Muscle layer of duodenum (tissue), 2 donors: ENCODE results near the gene NTSR1.

Experiments
- H3K27ac ChIP-seq: one replicate; pipeline ENCODE4 v1.7.0; 2013; ENCODE audit warnings: mild to moderate bottlenecking, low read length
- H3K27me3 ChIP-seq: one replicate; pipeline ENCODE4 v1.7.0; 2013; ENCODE audit warnings: low read depth, mild to moderate bottlenecking, control low read depth, low read length
- H3K36me3 ChIP-seq, 2 donors: one replicate each; pipeline ENCODE4 v1.7.0; 2013; ENCODE audit warnings: low read length in 2 of 2, control low read depth in 1 of 2, mild to moderate bottlenecking in 1 of 2; ENCODE audit not compliant: insufficient read depth in 2 of 2, control insufficient read depth in 1 of 2
- H3K4me1 ChIP-seq, 2 donors: one replicate each; pipeline ENCODE4 v1.7.0; 2013; ENCODE audit warnings: low read length in 2 of 2, mild to moderate bottlenecking in 2 of 2, control low read depth in 1 of 2, moderate library complexity in 1 of 2; ENCODE audit not compliant: insufficient read depth in 2 of 2, control insufficient read depth in 1 of 2
- H3K4me3 ChIP-seq, 2 donors: one replicate each; pipeline ENCODE4 v1.7.0; 2013; ENCODE audit warnings: low read length in 2 of 2, low read depth in 1 of 2, mild to moderate bottlenecking in 1 of 2
- H3K9me3 ChIP-seq, 2 donors: one replicate each; pipeline ENCODE4 v1.7.0; 2013; ENCODE audit warnings: low read length in 2 of 2, control low read depth in 1 of 2, mild to moderate bottlenecking in 1 of 2; ENCODE audit not compliant: control insufficient read depth in 1 of 2
- donor health status: healthy.

Gene NTSR1

DNA sequence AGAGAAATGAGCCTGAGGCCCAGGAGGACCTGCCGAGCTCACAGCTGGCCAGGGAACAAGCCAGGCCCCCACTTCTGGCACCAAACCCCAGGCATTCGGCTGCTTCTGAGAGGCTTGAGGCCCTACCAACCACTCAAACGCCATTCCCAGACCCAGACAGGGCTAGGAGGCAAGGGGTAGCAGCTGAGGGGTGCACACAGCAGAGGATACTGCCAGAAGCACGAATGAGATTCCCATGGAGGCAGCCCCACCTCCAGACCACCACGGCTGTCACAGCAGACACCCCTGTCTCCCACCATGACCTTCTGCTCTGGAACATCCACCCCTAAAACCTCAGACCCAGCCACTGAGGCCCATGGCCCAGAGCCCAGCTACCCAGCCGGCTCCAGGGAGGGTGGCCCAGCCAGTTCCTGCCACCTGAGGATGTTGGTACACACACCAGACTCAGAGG lies 36.1 kb downstream of the NTSR1 start:
- H3K36me3 ChIP-seq, result no peaks in the 10 kb centered on the region
- H3K4me1 ChIP-seq, result peaks cover 0 to 7% of the 10 kb centered on the region in 2 donors
- H3K9me3 ChIP-seq, result no peaks in the 10 kb centered on the region
- H3K27ac ChIP-seq, result no peak overlapping the region
- no peak overlapping the region for H3K4me3 ChIP-seq
- H3K27me3 ChIP-seq, result peaks cover 12% of the 10 kb centered on the region

DNA sequence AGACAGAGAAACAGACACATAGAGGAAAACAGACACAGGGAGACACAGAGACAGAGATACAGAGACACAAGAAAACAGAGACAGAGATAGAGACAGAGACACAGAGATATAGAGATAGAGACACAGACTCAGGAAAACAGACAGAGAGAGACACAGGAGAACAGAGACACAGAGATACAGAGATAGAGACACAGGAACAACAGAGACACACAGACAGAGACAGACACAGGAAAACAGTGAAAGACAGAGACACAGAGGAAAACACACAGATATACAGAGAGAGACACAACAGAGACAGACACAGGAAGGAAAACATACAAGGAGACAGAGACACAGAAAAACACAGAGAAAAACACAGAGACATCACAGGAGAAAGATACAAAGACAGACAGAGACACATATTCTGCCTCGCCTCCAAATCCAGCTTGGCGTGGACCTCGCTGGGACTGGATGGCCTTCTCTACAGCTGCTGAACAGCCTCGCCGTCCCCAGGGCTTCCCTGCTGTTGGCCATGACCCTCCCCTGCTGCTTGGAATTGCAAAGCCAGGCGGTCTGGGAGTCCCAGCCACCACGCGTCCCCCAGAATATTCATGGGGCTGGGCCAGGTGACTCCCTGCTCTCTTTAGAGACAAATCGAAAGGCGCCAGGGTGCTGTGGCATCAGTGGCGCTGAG lies 36.8 kb downstream of the NTSR1 start:
- Histone ChIP-seq H3K36me3 (no peaks in the 10 kb centered on the region), H3K4me1 (peaks cover 0 to 10% of the 10 kb centered on the region in 2 donors), H3K27me3 (peaks cover 12% of the 10 kb centered on the region), H3K9me3 (no peaks in the 10 kb centered on the region), H3K27ac (no peak overlapping the region), H3K4me3 (no peak overlapping the region)

- Histone ChIP-seq H3K9me3 (no peaks in the 10 kb centered on the region), H3K27me3 (peaks cover 9% of the 10 kb centered on the region), H3K4me3 (no peak overlapping the region), H3K27ac (no peak overlapping the region), H3K36me3 (no peaks in the 10 kb centered on the region), H3K4me1 (peaks cover 0 to 8% of the 10 kb centered on the region in 2 donors)
Observed at GRCh38 chr20:62745952-62746288, 37.3 kb downstream of the NTSR1 start.

GRCh38 chr20:62748311-62748710 lies 39.7 kb downstream of the NTSR1 start:
- H3K4me3 ChIP-seq, result no peak overlapping the region
- H3K27ac ChIP-seq, result no peak overlapping the region
- peaks cover 0 to 11% of the 10 kb centered on the region in 2 donors for H3K4me1 ChIP-seq
- H3K36me3 ChIP-seq, result no peaks in the 10 kb centered on the region
- no peaks in the 10 kb centered on the region for H3K27me3 ChIP-seq
- H3K9me3 ChIP-seq, result no peaks in the 10 kb centered on the region

DNA sequence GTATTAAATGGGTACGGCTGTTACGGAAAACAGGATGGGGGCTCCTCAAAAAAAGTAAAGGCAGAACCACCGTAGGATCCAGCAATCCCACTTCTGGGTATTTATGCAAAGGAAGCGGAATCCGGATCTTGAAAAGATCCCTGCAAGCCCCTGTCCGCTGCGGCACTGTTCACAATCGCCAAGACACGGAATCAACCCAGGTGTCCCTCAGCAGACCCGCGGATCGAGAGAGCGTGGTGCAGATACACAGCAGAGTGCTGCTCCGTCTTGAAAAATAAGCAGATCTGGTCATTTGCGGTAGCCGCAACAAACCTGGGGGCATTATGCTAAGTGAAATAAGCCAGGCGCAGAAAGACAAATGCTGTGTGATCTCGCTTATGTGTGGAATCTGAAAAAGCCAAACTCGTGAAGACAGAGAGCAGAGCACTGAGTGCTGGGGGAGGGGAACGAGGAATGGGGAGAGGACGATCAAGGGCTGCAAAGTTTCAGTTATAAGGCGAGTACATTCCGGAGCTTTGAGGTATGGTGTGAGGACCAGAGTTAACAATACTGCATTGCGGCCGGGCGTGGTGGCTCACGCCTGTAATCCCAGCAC lies 41.3 kb downstream of the NTSR1 start:
- Histone ChIP-seq H3K4me3 (no peak overlapping the region), H3K4me1 (peaks cover 0 to 11% of the 10 kb centered on the region in 2 donors), H3K9me3 (no peaks in the 10 kb centered on the region), H3K27me3 (no peaks in the 10 kb centered on the region), H3K36me3 (no peaks in the 10 kb centered on the region), H3K27ac (no peak overlapping the region)

- peaks cover 0 to 11% of the 10 kb centered on the region in 2 donors for H3K4me1 ChIP-seq
- no peak overlapping the region for H3K4me3 ChIP-seq
- no peaks in the 10 kb centered on the region for H3K27me3 ChIP-seq
- no peak overlapping the region for H3K27ac ChIP-seq
- no peaks in the 10 kb centered on the region for H3K9me3 ChIP-seq
- no peaks in the 10 kb centered on the region for H3K36me3 ChIP-seq
Observed at GRCh38 chr20:62751551-62752150, 43.0 kb downstream of the NTSR1 start.

DNA sequence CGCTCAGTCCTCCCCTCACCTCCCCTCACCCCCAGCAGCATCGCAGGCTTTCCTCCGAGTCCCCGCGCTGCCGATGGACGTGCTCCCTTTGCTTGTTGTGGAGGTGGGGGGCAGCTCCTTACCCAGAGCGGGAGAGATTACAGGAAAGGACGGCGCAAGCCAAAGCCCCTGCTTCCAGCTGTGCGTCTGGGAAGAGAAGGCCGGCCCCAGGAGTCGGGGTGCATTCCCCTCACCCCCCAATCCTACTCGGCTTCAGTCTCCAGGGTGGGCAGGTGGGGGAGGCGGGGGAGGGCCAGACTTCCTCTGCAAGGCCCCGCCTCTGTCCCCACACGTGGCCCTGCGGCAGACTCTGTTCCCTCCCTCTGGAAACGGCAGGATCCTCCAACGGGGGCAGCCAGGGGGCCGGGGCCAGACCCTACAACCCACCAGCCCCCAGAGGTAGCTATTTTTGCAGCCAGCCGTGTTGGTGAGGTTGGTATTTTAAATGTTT lies 43.6 kb downstream of the NTSR1 start:
- no peak overlapping the region for H3K27ac ChIP-seq

GRCh38 chr20:62752671-62753501 lies 44.2 kb downstream of the NTSR1 start:
- Histone ChIP-seq H3K9me3 (no peaks in the 10 kb centered on the region), H3K36me3 (no peaks in the 10 kb centered on the region), H3K4me1 (peaks cover 0 to 11% of the 10 kb centered on the region in 2 donors), H3K27ac (no peak overlapping the region), H3K27me3 (no peaks in the 10 kb centered on the region), H3K4me3 (no peak overlapping the region)

More for the DNA sequence above, 43.6 kb downstream of the NTSR1 start:
- Histone ChIP-seq H3K36me3 (no peaks in the 10 kb centered on the region), H3K4me1 (peaks cover 0 to 11% of the 10 kb centered on the region in 2 donors), H3K27me3 (no peaks in the 10 kb centered on the region), H3K9me3 (no peaks in the 10 kb centered on the region), H3K4me3 (no peak overlapping the region)

- H3K4me1 ChIP-seq, result peaks cover 0 to 11% of the 10 kb centered on the region in 2 donors
- H3K36me3 ChIP-seq, result no peaks in the 10 kb centered on the region
- H3K27ac ChIP-seq, result no peak overlapping the region
- H3K27me3 ChIP-seq, result no peaks in the 10 kb centered on the region
- H3K4me3 ChIP-seq, result no peak overlapping the region
- no peaks in the 10 kb centered on the region for H3K9me3 ChIP-seq
Observed at GRCh38 chr20:62753626-62754025, 45.0 kb downstream of the NTSR1 start.

DNA sequence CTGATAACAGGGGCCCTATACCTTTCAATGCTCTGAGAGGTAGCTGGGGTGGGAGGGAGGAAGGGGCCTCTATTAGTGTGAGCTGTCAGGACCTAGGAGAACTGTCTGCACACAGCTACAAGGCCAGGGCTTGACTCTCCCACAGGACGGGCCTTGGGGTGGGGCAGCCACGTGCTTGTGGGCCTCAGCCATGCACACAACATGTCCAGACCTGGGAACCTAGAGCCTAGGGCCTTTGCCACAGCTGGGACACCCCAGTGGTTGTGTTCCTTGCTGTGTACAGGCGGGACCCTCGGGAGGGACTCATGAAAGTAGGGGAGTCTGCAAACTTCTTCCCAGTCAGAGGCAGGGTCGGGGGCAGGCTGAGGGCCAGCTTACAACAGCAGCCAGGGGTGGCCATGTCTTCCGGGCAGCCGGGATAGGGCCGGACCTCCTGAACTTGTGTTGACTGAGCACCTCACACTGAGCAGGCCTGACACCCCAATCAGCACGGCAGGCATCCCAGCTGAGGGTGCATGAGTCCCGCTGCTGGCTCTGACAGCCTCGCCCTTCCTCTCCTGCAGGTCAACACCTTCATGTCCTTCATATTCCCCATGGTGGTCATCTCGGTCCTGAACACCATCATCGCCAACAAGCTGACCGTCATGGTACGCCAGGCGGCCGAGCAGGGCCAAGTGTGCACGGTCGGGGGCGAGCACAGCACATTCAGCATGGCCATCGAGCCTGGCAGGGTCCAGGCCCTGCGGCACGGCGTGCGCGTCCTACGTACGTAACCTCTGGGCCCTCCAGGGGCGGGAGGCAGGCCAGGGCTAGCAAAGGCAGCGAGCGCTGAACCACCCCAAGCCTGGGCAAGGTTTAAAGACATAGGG lies 45.7 kb downstream of the NTSR1 start:
- H3K4me1 ChIP-seq, result peaks cover 0 to 11% of the 10 kb centered on the region in 2 donors
- no peaks in the 10 kb centered on the region for H3K36me3 ChIP-seq
- H3K27me3 ChIP-seq, result no peaks in the 10 kb centered on the region
- H3K27ac ChIP-seq, result no peak overlapping the region
- no peak overlapping the region for H3K4me3 ChIP-seq
- H3K9me3 ChIP-seq, result no peaks in the 10 kb centered on the region
